Stimulated activated naive CD8-positive, alpha-beta T cell treated with anti-CD3 and anti-CD28 coated beads, Interleukin-15, Interleukin-2, amounts not matched to agents 100 ng/mL and 50 ng/mL, for 24 hours (primary cell): Measurements from ENCODE around the gene TFRC.
"Not testable (repeated sequence)": the region's sequence is repeated elsewhere in the genome, so short reads cannot be mapped to it uniquely, and the experiment has no call there.

ENCODE experiments used
- H3K27ac Mint-ChIP-seq: one replicate; pipeline ENCODE4 v1.8.0; 2021; ENCODE audit warnings: mild to moderate bottlenecking, mixed read lengths
- H3K27me3 Mint-ChIP-seq: one replicate; pipeline ENCODE4 v1.8.0; 2021; ENCODE audit warnings: mixed read lengths
- H3K36me3 Mint-ChIP-seq: one replicate; pipeline ENCODE4 v1.8.0; 2021; ENCODE audit warnings: low read depth, mixed read lengths
- H3K4me1 Mint-ChIP-seq: one replicate; pipeline ENCODE4 v1.8.0; 2021; ENCODE audit warnings: low read depth, mixed read lengths
- H3K4me3 Mint-ChIP-seq: one replicate; pipeline ENCODE4 v1.8.0; 2021; ENCODE audit warnings: mild to moderate bottlenecking, mixed read lengths
- H3K9me3 Mint-ChIP-seq: one replicate; pipeline ENCODE4 v1.8.0; 2021; ENCODE audit warnings: mixed read lengths

The TFRC gene

DNA sequence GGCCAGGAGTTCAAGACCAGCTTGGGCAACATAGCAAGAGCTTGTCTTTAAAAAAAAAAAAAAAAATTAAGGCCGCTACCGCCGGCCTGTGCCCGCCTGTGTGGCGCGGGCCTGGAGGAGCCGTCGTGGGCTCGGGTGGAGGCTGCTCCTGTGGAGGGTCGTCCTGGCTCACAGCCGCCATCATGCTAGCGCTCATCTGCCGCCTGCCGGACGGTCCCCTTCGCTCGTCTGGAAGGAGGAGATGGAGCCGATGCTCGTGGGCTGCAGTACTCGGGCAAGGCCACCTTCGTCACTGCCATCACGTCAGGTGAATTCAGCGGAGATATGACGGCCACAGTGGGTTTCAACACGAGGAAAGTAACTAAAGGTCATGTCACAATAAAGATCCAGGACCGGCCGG lies 37.4 kb downstream of the TFRC start:
- Mint-ChIP-seq H3K9me3 (peaks cover 3% of the 10 kb centered on the region), H3K36me3 (peaks cover 34% of the 10 kb centered on the region), H3K27ac (no peak overlapping the region), H3K4me1 (peaks cover 7% of the 10 kb centered on the region), H3K4me3 (no peak overlapping the region), H3K27me3 (no peaks in the 10 kb centered on the region)

DNA sequence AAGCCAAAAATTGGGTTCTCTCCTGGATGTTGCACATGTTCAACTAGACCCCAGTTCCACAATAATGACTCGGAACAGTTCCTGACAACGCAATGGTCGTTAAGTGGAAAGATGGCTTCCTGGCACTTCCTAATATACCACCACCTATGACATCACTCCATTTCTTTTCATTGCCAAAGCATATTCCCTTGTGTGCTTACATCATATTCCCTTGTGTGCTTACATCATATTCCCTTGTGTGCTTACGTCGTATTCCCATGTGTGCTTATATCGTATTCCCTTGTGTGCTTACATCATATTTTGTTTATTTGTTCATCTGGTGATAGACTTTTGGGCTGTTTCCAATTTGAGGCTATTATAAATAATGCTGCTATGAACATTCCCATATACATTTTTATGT lies 39.2 kb downstream of the TFRC start:
- Mint-ChIP-seq H3K4me3 (no peak overlapping the region), H3K36me3 (peaks cover 19% of the 10 kb centered on the region), H3K4me1 (peaks cover 10% of the 10 kb centered on the region), H3K27ac (no peak overlapping the region), H3K27me3 (no peaks in the 10 kb centered on the region), H3K9me3 (peaks cover 7% of the 10 kb centered on the region)

DNA sequence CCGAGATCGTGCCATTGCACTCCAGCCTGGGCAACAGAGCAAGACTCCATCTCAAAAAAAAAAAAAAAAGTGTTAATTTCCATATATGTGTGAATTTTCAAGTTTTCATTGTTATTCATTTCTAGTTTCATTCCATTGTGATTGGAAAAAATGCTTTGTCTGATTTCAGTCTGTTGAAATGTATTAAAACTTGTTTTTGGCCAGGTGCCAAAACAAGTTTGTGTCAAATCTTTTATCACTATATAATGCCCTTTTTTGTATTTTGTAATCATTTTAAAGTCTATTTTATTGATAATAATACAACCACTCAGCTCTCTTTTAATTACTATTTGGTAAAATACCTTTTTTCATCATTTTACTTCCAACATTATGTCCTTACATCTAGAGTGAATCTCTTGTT lies 42.5 kb downstream of the TFRC start:
- peaks cover 10% of the 10 kb centered on the region for H3K4me1 Mint-ChIP-seq
- H3K27ac Mint-ChIP-seq: no peak overlapping the region
- H3K27me3 Mint-ChIP-seq: no peaks in the 10 kb centered on the region
- H3K4me3 Mint-ChIP-seq: no peak overlapping the region
- H3K9me3 Mint-ChIP-seq: peaks cover 7% of the 10 kb centered on the region
- peaks cover 14% of the 10 kb centered on the region for H3K36me3 Mint-ChIP-seq

DNA sequence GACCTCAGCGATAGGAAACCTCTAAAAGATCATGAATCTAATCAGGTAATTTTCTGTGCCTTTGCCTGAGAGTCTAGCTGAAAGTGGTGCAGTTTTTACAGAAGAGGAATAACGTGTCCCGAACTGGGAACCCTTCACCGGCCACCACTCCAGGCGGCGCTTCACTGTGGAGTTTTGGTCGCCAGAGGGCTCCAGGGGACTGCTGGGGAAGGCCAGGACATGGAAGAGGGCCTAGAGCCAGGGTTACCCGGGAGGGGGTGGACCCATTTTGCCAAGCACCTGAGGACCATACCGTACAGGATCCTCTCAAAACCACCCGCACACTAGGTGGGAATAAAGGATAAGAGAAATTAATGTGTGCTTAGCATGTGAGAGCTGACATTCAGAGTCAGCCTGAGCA lies 55.8 kb downstream of the TFRC start:
- not testable (repeated sequence) for H3K4me1 Mint-ChIP-seq, H3K27ac Mint-ChIP-seq, H3K9me3 Mint-ChIP-seq, H3K4me3 Mint-ChIP-seq, H3K36me3 Mint-ChIP-seq
- H3K27me3 Mint-ChIP-seq: peaks cover 22% of the 10 kb centered on the region

DNA sequence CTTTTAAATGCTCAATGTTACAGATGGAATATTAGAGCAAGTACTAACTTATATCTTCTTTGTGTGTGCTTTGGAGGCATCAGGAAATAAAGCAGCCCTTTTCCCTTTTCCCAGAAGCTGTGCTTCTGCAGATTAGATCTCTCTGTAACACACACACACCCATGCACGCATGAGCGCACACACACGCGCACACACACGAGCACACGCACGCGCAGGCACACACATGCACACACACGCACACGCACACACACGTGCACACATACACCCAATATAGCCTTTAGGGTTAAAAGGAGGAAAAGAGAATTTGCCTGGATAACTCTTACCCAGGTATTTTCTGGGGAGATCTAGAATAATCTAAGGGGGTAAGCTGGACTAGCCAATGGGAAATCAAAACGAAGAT lies 56.9 kb downstream of the TFRC start:
- H3K27ac Mint-ChIP-seq: no peak overlapping the region
- no peaks in the 10 kb centered on the region for H3K4me1 Mint-ChIP-seq
- no peaks in the 10 kb centered on the region for H3K9me3 Mint-ChIP-seq
- no peak overlapping the region for H3K4me3 Mint-ChIP-seq
- H3K36me3 Mint-ChIP-seq: no peaks in the 10 kb centered on the region
- H3K27me3 Mint-ChIP-seq: peaks cover 17% of the 10 kb centered on the region

DNA sequence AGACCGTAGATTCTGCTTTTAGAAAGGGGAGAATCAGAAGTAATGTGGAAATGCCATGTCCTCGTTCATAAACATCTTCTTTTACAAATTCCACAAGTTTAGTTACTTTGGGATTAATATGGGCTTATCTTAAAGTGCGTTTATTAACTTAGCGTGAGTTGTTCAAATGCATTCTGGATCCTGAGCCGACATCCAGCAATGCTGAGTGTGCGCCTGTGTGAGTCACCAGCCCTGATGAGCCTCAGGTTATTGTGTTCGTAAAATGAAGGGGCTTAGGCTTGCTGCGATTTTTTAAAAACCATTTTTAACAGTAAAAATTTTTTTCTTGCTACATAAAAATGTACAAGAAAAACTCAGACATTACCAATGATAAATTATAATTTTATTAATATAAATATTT lies 57.9 kb downstream of the TFRC start:
- Mint-ChIP-seq H3K27ac (no peak overlapping the region), H3K9me3 (no peaks in the 10 kb centered on the region), H3K4me1 (peaks cover 5% of the 10 kb centered on the region), H3K36me3 (no peaks in the 10 kb centered on the region), H3K4me3 (no peak overlapping the region), H3K27me3 (peaks cover 14% of the 10 kb centered on the region)

DNA sequence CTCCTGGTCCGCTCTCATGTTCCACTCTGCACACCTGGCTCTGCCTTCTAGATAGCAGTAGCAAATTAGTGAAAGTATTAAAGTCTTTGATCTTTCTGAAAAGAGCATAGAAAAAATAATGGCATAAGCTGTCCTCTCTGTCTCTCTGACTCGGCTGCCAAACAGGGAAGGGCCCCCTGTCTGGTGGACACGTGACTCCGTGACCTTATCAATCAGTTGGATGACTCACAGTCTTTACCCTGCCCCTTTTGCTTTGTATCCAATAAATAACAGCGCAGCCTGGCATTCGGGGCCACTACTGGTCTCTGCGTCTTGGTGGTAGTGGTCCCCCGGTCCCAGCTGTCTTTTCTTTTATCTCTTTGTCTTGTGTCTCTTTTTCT lies 59.4 kb downstream of the TFRC start:
- not testable (repeated sequence) for H3K27ac Mint-ChIP-seq, H3K4me3 Mint-ChIP-seq, H3K36me3 Mint-ChIP-seq, H3K9me3 Mint-ChIP-seq, H3K4me1 Mint-ChIP-seq
- peaks cover 22% of the 10 kb centered on the region for H3K27me3 Mint-ChIP-seq

DNA sequence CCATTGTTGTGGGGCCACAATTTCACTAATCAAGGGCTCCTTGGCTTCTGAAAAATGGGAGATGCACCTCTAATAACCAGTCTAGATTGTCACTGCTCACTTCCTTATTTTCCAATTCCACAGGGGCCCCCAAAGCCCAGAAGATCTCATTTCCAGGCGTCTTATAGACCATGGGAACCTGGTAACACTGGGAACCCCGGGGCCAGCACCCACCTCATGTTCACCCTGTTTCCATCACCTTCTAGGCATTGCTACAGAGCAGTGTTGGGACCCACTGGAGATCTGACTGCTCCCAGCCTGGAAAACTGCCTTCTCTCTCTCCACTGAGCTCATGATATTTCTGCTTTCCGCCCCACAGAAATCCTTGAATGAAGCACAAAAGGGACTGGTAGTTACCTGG lies 61.5 kb downstream of the TFRC start:
- no peak overlapping the region for H3K27ac Mint-ChIP-seq
- H3K4me1 Mint-ChIP-seq: peaks cover 9% of the 10 kb centered on the region
- H3K4me3 Mint-ChIP-seq: no peak overlapping the region
- H3K27me3 Mint-ChIP-seq: peaks cover 18% of the 10 kb centered on the region
- no peaks in the 10 kb centered on the region for H3K36me3 Mint-ChIP-seq
- no peaks in the 10 kb centered on the region for H3K9me3 Mint-ChIP-seq

DNA sequence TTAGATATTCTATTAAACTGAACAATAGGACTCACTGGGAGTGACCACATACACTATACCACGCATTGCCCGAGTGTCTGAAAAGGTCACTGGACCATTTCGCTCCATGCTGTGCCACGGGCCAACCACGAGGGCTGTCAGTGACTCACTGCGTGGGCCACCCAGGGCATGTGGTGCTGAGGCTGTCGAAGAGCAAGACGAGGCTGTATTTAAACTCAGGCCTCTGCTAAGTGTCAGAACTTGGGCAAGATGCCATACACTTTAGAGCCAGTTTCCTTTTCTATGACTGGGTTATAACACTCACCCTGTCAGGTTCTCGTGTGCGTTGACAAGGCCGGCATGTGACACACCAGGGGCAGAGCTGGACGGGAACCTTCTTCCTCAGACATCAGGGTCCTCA lies 62.3 kb downstream of the TFRC start:
- not testable (repeated sequence) for H3K36me3 Mint-ChIP-seq, H3K4me1 Mint-ChIP-seq, H3K4me3 Mint-ChIP-seq, H3K9me3 Mint-ChIP-seq, H3K27ac Mint-ChIP-seq
- peaks cover 18% of the 10 kb centered on the region for H3K27me3 Mint-ChIP-seq

DNA sequence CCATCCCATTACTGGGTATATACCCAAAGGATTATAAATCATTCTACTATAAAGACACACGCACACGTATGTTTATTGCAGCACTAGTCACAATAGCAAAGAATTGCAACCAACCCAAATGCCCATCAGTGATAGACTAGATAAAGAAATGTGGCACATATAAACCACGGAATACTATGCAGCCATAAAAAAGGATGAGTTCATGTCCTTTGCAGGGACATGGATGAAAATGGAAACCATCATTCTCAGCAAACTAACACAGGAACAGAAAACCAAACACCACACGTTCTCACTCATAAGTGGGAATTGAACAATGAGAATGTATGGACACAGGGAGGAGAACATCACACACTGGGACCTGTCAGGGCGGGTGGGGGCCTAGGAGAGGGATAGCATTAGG lies 63.7 kb downstream of the TFRC start:
- H3K27ac Mint-ChIP-seq, H3K4me3 Mint-ChIP-seq, H3K9me3 Mint-ChIP-seq, H3K4me1 Mint-ChIP-seq, H3K36me3 Mint-ChIP-seq: not testable (repeated sequence)
- H3K27me3 Mint-ChIP-seq: peaks cover 18% of the 10 kb centered on the region

DNA sequence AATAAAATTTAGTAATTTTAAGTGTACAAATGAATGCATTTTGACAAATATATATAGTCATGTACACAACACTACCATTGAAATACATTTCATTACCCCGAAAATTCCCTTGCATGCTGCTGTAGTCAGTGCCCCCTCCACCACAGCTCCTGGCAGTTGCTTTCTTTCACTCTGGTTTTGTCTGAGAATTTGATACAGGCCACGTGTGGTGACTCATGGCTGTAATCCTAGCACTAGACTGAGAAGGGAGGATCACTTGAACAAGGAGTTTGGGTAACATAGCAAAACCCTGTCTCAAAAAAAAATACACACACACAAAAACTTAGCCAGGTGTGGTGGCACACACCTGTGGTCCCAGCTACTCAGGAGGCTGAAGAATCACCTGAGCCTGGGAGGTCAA lies 65.4 kb downstream of the TFRC start:
- Mint-ChIP-seq H3K4me3 (no peak overlapping the region), H3K4me1 (peaks cover 9% of the 10 kb centered on the region), H3K27ac (no peak overlapping the region), H3K36me3 (no peaks in the 10 kb centered on the region), H3K9me3 (no peaks in the 10 kb centered on the region), H3K27me3 (peaks cover 16% of the 10 kb centered on the region)

DNA sequence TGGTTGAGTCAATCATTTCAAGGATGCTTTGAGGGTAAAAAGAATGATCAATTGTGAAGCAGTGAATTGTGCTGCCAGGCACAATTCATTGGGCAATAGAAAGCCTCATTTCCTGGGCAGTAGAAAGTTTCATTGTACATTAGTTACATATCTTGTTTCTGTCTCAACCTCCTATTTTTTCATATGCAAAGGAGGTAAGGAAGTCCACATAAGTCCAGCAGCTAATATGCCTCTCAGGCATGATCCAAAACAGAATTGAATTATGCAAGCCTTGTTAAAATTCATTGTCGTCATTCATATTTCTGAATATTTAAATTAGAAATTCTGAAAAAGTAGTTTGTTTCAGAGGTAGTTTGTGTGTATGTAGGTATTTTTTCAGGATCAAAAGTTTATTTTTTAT lies 65.8 kb downstream of the TFRC start:
- Mint-ChIP-seq H3K4me3 (no peak overlapping the region), H3K9me3 (no peaks in the 10 kb centered on the region), H3K27me3 (peaks cover 15% of the 10 kb centered on the region), H3K4me1 (peaks cover 9% of the 10 kb centered on the region), H3K36me3 (no peaks in the 10 kb centered on the region), H3K27ac (no peak overlapping the region)

DNA sequence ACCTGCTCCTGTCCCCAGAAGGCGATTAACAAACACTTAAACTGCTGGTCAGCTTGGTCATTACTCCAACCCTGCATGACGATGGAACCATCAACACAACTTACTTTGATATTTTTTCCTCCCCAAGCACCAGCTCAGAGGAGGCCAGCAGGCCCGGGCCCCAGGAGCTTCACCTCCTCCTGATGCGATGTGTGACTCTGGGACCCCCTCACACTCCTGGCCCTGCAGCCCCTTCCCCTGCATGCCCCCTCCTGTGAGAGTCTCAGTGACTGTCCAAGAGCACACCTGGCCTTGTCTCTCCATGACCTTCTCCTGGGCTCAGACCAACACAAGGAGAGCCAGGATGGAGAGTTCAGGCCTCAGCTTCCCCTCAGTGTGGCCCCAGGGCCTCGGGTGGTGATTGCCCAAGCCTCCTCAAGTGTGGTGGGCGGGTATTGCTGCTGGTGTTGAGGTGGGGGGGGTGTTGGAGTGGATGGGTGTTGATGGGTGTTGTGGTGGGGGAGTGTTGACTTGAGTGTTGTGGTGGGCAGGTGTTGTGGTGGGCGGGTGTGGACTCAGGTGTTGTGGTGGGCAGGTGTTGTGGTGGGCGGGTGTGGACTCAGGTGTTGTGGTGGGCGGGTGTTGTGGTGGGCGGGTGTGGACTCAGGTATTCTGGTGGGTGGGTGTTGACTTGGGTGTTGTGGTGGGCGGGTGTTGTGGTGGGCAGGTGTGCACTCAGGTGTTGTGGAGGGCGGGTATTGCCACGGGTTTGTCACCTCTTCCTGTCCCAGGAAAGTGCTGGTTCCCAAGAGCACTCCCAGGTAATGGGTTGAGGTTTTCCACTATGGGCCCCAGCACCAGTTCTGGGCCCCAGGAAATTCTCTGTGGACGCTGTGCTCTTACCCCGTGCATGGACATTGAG lies 68.1 kb downstream of the TFRC start:
- Mint-ChIP-seq H3K4me3 (no peak overlapping the region), H3K36me3 (no peaks in the 10 kb centered on the region), H3K4me1 (peaks cover 4% of the 10 kb centered on the region), H3K27me3 (peaks cover 27% of the 10 kb centered on the region), H3K9me3 (no peaks in the 10 kb centered on the region), H3K27ac (no peak overlapping the region)

DNA sequence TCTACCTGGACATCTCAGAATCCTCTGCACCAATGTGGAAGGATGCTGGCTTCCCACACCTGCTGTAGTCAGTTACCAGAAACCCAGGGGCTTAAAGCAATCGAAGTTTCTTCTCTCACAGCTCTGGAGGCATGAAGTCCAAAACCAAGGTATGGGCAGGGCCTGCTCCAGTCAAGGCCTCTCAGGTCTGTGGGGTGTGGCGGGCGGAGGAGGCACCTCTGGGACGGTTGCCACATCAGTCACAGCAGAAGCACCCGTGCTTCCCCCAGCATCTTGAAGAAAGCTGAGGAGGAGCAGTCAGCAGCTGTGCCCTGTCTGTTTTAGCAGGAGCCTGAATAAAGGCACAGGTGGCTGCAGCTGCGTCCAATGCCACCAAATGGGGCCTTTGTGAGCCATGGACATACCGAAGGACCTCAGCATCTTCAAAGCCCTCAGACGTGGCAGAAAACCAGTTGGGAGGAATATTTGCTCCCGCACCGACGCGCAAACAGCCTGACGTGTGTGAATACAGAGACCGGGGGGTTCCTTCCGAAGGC lies 68.9 kb downstream of the TFRC start:
- Mint-ChIP-seq H3K4me3 (no peak overlapping the region), H3K4me1 (peaks cover 4% of the 10 kb centered on the region), H3K27me3 (peaks cover 26% of the 10 kb centered on the region), H3K9me3 (no peaks in the 10 kb centered on the region), H3K36me3 (no peaks in the 10 kb centered on the region), H3K27ac (no peak overlapping the region)

DNA sequence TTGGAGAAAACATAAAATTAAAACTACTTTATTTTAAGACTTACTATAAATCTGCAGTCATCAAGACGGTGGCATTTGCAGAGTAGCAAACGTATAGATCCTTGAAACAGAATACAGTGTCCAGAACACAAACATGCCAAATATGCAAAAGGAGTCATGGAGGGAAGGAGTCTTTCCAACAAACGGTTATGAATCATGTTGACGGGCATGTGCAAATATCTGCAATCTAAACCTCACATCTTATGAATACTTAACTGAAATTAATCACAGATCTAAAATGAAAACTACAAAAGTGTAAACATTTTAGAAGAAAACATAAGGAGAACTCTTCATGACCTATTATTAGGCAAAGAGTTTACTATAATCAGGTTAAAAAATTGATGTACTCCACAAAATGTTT lies 69.4 kb downstream of the TFRC start:
- peaks cover 23% of the 10 kb centered on the region for H3K27me3 Mint-ChIP-seq
- H3K4me3 Mint-ChIP-seq: no peak overlapping the region
- peaks cover 4% of the 10 kb centered on the region for H3K4me1 Mint-ChIP-seq
- H3K9me3 Mint-ChIP-seq: no peaks in the 10 kb centered on the region
- no peaks in the 10 kb centered on the region for H3K36me3 Mint-ChIP-seq
- no peak overlapping the region for H3K27ac Mint-ChIP-seq

DNA sequence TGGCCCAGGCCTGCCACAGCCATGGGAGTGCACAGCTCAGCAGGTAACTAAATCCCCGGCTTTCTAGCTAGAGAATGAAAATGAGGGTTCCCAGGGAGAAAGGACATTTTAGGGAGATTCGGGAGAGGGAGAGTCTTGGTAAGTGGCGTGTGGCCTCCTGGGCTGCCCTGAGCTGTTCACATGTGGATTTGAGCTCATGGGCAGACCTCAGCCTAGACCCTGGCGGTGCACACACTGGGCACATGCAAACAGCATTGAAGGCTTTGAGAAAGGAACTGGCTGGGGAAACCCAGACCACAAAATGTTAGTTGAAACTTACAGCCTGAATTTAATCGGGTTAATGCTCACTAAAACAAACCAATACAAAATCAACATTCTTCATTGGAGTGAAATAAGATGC lies 72.4 kb downstream of the TFRC start:
- H3K4me3 Mint-ChIP-seq: no peak overlapping the region
- H3K27me3 Mint-ChIP-seq: peaks cover 23% of the 10 kb centered on the region
- H3K9me3 Mint-ChIP-seq: no peaks in the 10 kb centered on the region
- no peaks in the 10 kb centered on the region for H3K36me3 Mint-ChIP-seq
- no peak overlapping the region for H3K27ac Mint-ChIP-seq
- H3K4me1 Mint-ChIP-seq: no peaks in the 10 kb centered on the region
